ENCODE data around the gene SRSF5. TPM values are rescaled to one million over a fixed set of nuclear protein-coding genes. Genes with fewer than 3 reads are reported as not detected.

SRSF5 gene
- total RNA-seq, 1 donor from 2014 or later = 664 TPM

DNA sequence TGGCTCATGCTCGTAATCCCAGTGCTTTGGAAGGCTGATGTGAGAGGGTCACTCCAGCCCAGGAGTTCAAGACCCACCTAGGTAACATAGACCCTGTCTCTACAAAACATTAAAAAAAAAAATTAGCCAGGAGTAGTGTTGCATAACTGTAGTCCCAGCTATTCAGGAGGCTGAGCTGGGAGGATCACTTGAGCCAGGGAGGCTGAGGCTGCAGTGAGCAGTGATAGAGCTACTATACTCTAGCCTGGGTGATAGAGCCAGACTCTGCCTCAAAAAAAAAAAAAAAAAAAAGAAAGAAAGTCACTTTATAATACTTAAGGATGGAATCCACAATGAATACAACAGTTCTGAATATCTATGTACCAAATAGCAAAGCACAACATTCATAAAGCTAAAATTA is 40.2 kb downstream of the SRSF5 start:
- Mint-ChIP-seq H3K4me1 (peaks cover 3% of the 10 kb centered on the region), H3K27me3 (ENCODE audit: insufficient read depth, low read depth) (peaks cover 2% of the 10 kb centered on the region), H3K9me3 (no peaks in the 10 kb centered on the region), H3K36me3 (no peaks in the 10 kb centered on the region), H3K4me3 (no peak overlapping the region), H3K27ac (no peak overlapping the region)
- H3K27me3 ChIP-seq = no peaks in the 10 kb centered on the region
- H3K79me2 ChIP-seq (ENCODE audit: low read depth) = no peaks in the 10 kb centered on the region
- DNase-seq (ENCODE audit: low spot score) = no peak
- no peaks in the 10 kb centered on the region for H3K9me3 ChIP-seq (ENCODE audit: low read depth)
- no peak overlapping the region for H3K4me3 ChIP-seq
- TF ChIP-seq CTCF (IDR thresholded peaks at IDR 0.05) (no peak), EZH2phosphoT487 (IDR thresholded peaks at IDR 0.05) (no peak), EZH2 (IDR thresholded peaks at IDR 0.05) (no peak)
- no peak overlapping the region for H3K27ac ChIP-seq
- no peak overlapping the region for H2AFZ ChIP-seq (replicated peaks)
- H3K9ac ChIP-seq = no peak overlapping the region
- H4K20me1 ChIP-seq (ENCODE audit: low read depth) = no peaks in the 10 kb centered on the region
- H3K4me1 ChIP-seq = no peaks in the 10 kb centered on the region
- no peak overlapping the region for H3K4me2 ChIP-seq
- no peaks in the 10 kb centered on the region for H3K36me3 ChIP-seq
- H3F3A ChIP-seq (ENCODE audit: low read depth) = no peaks in the 10 kb centered on the region

- no peak overlapping the region for H3K4me3 Mint-ChIP-seq
- H3K36me3 Mint-ChIP-seq = no peaks in the 10 kb centered on the region
- no peak for TF ChIP-seq CTCF (IDR thresholded peaks at IDR 0.05)
- TF ChIP-seq EZH2 (IDR thresholded peaks at IDR 0.05) = no peak
- no peak for TF ChIP-seq EZH2phosphoT487 (IDR thresholded peaks at IDR 0.05)
- H3K4me3 ChIP-seq = no peak overlapping the region
- H3K79me2 ChIP-seq (ENCODE audit: low read depth) = no peaks in the 10 kb centered on the region
- no peaks in the 10 kb centered on the region for H3K36me3 ChIP-seq
- no peaks in the 10 kb centered on the region for H3K4me1 ChIP-seq
- no peak for DNase-seq (ENCODE audit: low spot score)
- H3K27me3 ChIP-seq = no peaks in the 10 kb centered on the region
- H3K9ac ChIP-seq = no peak overlapping the region
- H3F3A ChIP-seq (ENCODE audit: low read depth) = no peaks in the 10 kb centered on the region
- no peak overlapping the region for H3K27ac ChIP-seq
- H4K20me1 ChIP-seq (ENCODE audit: low read depth) = no peaks in the 10 kb centered on the region
- peak overlapping the region; percentile 28 for H3K27ac Mint-ChIP-seq
- H2AFZ ChIP-seq (replicated peaks) = peak overlapping the region; percentile 55
- peaks cover 2% of the 10 kb centered on the region for H3K27me3 Mint-ChIP-seq (ENCODE audit: insufficient read depth, low read depth)
- peaks cover 3% of the 10 kb centered on the region for H3K4me1 Mint-ChIP-seq
- H3K9me3 ChIP-seq (ENCODE audit: low read depth) = no peaks in the 10 kb centered on the region
- no peaks in the 10 kb centered on the region for H3K9me3 Mint-ChIP-seq
- no peak overlapping the region for H3K4me2 ChIP-seq
These were observed 42.2 kb downstream of the SRSF5 start for GRCh38 chr14:69808919-69809808.

DNA sequence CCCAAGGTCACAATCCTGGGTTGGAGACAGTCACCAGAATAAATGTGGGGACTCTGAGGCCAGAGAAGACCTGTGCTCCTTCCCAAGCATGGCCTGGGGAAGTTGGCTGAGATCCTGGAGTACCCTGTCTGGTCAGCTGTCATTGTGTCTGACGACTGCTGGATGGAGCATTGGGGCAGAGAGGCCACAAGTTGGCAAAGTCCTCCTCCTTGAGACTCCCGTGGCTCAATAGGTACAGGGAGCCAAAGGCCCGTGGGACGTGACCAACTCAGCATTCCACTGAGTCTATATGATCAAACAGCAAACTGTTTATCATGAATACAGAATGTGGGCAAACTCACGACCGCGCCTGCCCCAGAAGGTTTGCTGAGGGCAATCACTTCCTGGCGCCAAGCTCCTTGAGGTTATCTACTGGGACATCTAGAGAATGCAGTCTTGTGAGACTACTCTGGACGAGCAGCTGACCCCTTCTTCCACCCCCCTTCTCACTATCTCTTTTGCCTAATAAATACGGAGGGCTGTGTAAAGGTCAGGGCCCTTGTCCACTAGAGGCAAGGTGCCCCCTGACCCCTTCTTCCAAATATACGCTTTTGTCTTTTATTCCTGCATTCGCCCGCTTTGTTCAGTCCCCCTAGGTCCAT is 44.4 kb downstream of the SRSF5 start:
- no peaks in the 10 kb centered on the region for H3F3A ChIP-seq (ENCODE audit: low read depth)
- Mint-ChIP-seq H3K27me3 (ENCODE audit: insufficient read depth, low read depth) (peaks cover 2% of the 10 kb centered on the region), H3K27ac (no peak overlapping the region), H3K4me3 (no peak overlapping the region), H3K4me1 (peaks cover 3% of the 10 kb centered on the region), H3K9me3 (no peaks in the 10 kb centered on the region), H3K36me3 (no peaks in the 10 kb centered on the region)
- TF ChIP-seq EZH2 (IDR thresholded peaks at IDR 0.05) = no peak
- no peak for TF ChIP-seq CTCF (IDR thresholded peaks at IDR 0.05)
- TF ChIP-seq EZH2phosphoT487 (IDR thresholded peaks at IDR 0.05) = no peak
- H3K9me3 ChIP-seq (ENCODE audit: low read depth) = no peaks in the 10 kb centered on the region
- DNase-seq (ENCODE audit: low spot score) = no peak
- H4K20me1 ChIP-seq (ENCODE audit: low read depth) = no peaks in the 10 kb centered on the region
- no peaks in the 10 kb centered on the region for H3K27me3 ChIP-seq
- no peak overlapping the region for H3K4me3 ChIP-seq
- no peak overlapping the region for H3K9ac ChIP-seq
- H3K4me1 ChIP-seq = no peaks in the 10 kb centered on the region
- H3K36me3 ChIP-seq = no peaks in the 10 kb centered on the region
- H2AFZ ChIP-seq (replicated peaks) = no peak overlapping the region
- no peaks in the 10 kb centered on the region for H3K79me2 ChIP-seq (ENCODE audit: low read depth)
- no peak overlapping the region for H3K4me2 ChIP-seq
- H3K27ac ChIP-seq = no peak overlapping the region
